ENCODE measurements around the gene TMEM45A.
A peak's percentile ranks its signal among the peaks of the same experiment; 100 is the strongest.
"Not testable (repeated sequence)": the region's sequence is repeated elsewhere in the genome, so short reads cannot be mapped to it uniquely, and the experiment has no call there.

Gene TMEM45A

GRCh38 chr3:100492059-100493006 lies at the start of gene TMEM45A:
Gene TMEM45A (plus strand): TSS chr3:100492619. CDS start chr3:100555212, 62,593 bp downstream.
- DNase-seq: peak; percentile 89

GRCh38 chr3:100443690-100444089 lies 48.7 kb upstream of the TMEM45A start:
- DNase-seq: no peak

- DNase-seq: not testable (repeated sequence)
These were observed 45.4 kb upstream of the TMEM45A start for GRCh38 chr3:100447067-100447466.

GRCh38 chr3:100448079-100448478 lies 44.3 kb upstream of the TMEM45A start:
- no peak for DNase-seq

GRCh38 chr3:100449214-100449613 lies 43.2 kb upstream of the TMEM45A start:
- no peak for DNase-seq

GRCh38 chr3:100454677-100455076 lies 37.7 kb upstream of the TMEM45A start:
- no peak for DNase-seq

- DNase-seq: no peak
These were observed 36.4 kb upstream of the TMEM45A start for GRCh38 chr3:100455841-100456550.

GRCh38 chr3:100456745-100457144 lies 35.7 kb upstream of the TMEM45A start:
- no peak for DNase-seq

- no peak for DNase-seq
These were observed 34.6 kb upstream of the TMEM45A start for GRCh38 chr3:100457811-100458210.

- DNase-seq: no peak
These were observed 33.6 kb upstream of the TMEM45A start for GRCh38 chr3:100458814-100459213.

GRCh38 chr3:100463002-100463401 lies 29.4 kb upstream of the TMEM45A start:
- DNase-seq: no peak

GRCh38 chr3:100463646-100464155 lies 28.7 kb upstream of the TMEM45A start:
- no peak for DNase-seq

- DNase-seq: no peak
These were observed 26.3 kb upstream of the TMEM45A start for GRCh38 chr3:100465892-100466777.

GRCh38 chr3:100467133-100467532 lies 25.3 kb upstream of the TMEM45A start:
- DNase-seq: no peak

GRCh38 chr3:100468676-100469075 lies 23.7 kb upstream of the TMEM45A start:
- DNase-seq: no peak

GRCh38 chr3:100470951-100471350 lies 21.5 kb upstream of the TMEM45A start:
- no peak for DNase-seq

- no peak for DNase-seq
These were observed 21.0 kb upstream of the TMEM45A start for GRCh38 chr3:100471444-100471843.

- not testable (repeated sequence) for DNase-seq
These were observed 14.5 kb upstream of the TMEM45A start for GRCh38 chr3:100477851-100478360.

- DNase-seq: not testable (repeated sequence)
These were observed 13.9 kb upstream of the TMEM45A start for GRCh38 chr3:100478521-100478920.

GRCh38 chr3:100480081-100480480 lies 12.3 kb upstream of the TMEM45A start:
- no peak for DNase-seq

- no peak for DNase-seq
These were observed 10.2 kb upstream of the TMEM45A start for GRCh38 chr3:100482176-100482575.

GRCh38 chr3:100483529-100483928 lies 8.9 kb upstream of the TMEM45A start:
- no peak for DNase-seq
